Breast epithelium (tissue), 3 donors: Measurements from ENCODE around the gene APBB1.

Experiments used
- CTCF ChIP-seq, 3 donors: fragments of 450-650 bp; IDR thresholded peaks; one replicate each; pipeline ENCODE4 v1.5.1; 2016 to 2017; ENCODE audit warnings: antibody characterized with exemption in 3 of 3, mild to moderate bottlenecking in 3 of 3, moderate library complexity in 3 of 3
- POLR2A ChIP-seq: fragments of 450-650 bp; IDR thresholded peaks from one replicate; pipeline ENCODE4 v1.6.1; 2016; ENCODE audit warnings: antibody characterized with exemption, mild to moderate bottlenecking, moderate library complexity
- POLR2AphosphoS5 ChIP-seq, 3 donors: sonication (generic); formaldehyde crosslinking; IDR thresholded peaks; one replicate each; pipeline ENCODE4 v1.6.1; 2017; ENCODE audit warnings: antibody characterized with exemption in 3 of 3

GRCh38 chr11:6350486-6350885, 68.4 kb downstream of the APBB1 start:
- no peak for TF ChIP-seq CTCF (IDR thresholded peaks at IDR 0.05)
- no peak for TF ChIP-seq POLR2A
- TF ChIP-seq POLR2AphosphoS5 (IDR thresholded peaks at IDR 0.05) = no peak
